Lower leg skin (tissue), 4 donors: ENCODE results near the gene TREM1. TPM values are rescaled to one million over a fixed set of nuclear protein-coding genes. Genes with fewer than 3 reads are reported as not detected.
A peak's percentile ranks its signal among the peaks of the same experiment; 100 is the strongest.

Source experiments
- DNase-seq, 2 donors: peaks; one replicate each; pipeline ENCODE4 v3.0.0-alpha.2; 2019; ENCODE audit warnings: low spot score in 2 of 2
- H3K4me3 ChIP-seq: fragments of 200-600 bp; sonication (generic); 2 replicates; pipeline ENCODE4 v1.5.1; 2017; ENCODE audit warnings: mild to moderate bottlenecking, low read depth; ENCODE audit not compliant: poor library complexity, severe bottlenecking
- POLR2A ChIP-seq, 2 donors: fragments of 450-650 bp; IDR thresholded peaks; one replicate each; pipeline ENCODE4 v1.6.1; 2016 to 2017; ENCODE audit warnings: antibody characterized with exemption in 2 of 2, mild to moderate bottlenecking in 1 of 2, moderate library complexity in 1 of 2
- WGBS, 2 donors: methylation state at CpG; one replicate each; pipeline ENCODE4 v1.1.5; 2018; 5-methylcytosine and 5-hydroxymethylcytosine counted together
- intact Hi-C: fragments of 100-400 bp; cut with DNase I; formaldehyde crosslinking; loops from one replicate; pipeline ENCODE4 v1.15.0; 2023; ENCODE audit warnings: low total_unique reads
- total RNA-seq, 4 donors: library from RNA; depleted of rRNA; stranded (reverse); fragments of >200 nt; gene quantifications; one replicate each; pipeline ENCODE4 v1.1.0, GENCODE V29; 2016
- TF ChIP-seq, protein P1 (sequence below), 3 donors: fragments of 450-650 bp; IDR thresholded peaks; one replicate each; pipeline ENCODE4 v1.5.1; 2016; ENCODE audit warnings: antibody characterized with exemption in 3 of 3, mild to moderate bottlenecking in 3 of 3, moderate library complexity in 2 of 3

The TREM1 gene
- total RNA-seq, 4 donors from 2014 or later, result 0.49 to 0.83 TPM; not detected in 2

- 91% methylated on average over 5 of the region's 5 CpGs for WGBS, 2 donors
- TF ChIP-seq POLR2A (IDR thresholded peaks at IDR 0.05), result no peak
- TF ChIP-seq, protein P1, sequence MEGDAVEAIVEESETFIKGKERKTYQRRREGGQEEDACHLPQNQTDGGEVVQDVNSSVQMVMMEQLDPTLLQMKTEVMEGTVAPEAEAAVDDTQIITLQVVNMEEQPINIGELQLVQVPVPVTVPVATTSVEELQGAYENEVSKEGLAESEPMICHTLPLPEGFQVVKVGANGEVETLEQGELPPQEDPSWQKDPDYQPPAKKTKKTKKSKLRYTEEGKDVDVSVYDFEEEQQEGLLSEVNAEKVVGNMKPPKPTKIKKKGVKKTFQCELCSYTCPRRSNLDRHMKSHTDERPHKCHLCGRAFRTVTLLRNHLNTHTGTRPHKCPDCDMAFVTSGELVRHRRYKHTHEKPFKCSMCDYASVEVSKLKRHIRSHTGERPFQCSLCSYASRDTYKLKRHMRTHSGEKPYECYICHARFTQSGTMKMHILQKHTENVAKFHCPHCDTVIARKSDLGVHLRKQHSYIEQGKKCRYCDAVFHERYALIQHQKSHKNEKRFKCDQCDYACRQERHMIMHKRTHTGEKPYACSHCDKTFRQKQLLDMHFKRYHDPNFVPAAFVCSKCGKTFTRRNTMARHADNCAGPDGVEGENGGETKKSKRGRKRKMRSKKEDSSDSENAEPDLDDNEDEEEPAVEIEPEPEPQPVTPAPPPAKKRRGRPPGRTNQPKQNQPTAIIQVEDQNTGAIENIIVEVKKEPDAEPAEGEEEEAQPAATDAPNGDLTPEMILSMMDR (IDR thresholded peaks at IDR 0.05), result no peak
- intact Hi-C loops, result no loop called here
- H3K4me3 ChIP-seq, result no peak overlapping the region
- no peak for DNase-seq
Observed at GRCh38 chr6:41272591-41273240, 13.8 kb downstream of the TREM1 start.

DNA sequence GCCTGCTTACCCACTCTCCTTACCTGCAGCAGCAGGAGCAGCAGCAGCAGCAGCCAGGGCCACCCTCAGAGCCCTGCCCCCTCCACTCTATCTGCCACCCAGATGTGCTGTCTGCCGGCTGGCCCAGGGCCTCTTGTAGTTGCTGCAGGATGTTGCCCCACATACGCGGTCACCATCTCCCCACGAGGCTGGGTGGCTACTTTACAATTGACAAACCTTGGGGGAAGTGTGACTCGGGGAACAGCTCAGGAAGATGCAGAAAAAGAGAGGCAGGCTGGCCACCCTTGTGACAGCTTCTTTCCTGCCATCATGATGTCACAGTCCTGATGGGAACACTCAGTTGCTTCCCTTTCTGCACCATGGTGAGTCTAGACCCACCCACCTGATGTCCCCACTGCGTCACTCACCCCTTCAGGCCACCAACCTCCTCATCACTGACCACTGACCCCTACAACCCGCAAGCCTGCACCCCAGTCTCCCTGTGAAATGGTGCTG is 14.5 kb downstream of the TREM1 start:
- no peak overlapping the region for H3K4me3 ChIP-seq
- DNase-seq, result peak in 1 of 2 donors; percentile 36
- no peak for TF ChIP-seq POLR2A (IDR thresholded peaks at IDR 0.05)
- TF ChIP-seq, protein P1 (IDR thresholded peaks at IDR 0.05), result no peak
- intact Hi-C loops, result no loop called here
- 63 to 64% methylated on average over 3 to 7 of the region's 7 CpGs for WGBS, 2 donors

DNA sequence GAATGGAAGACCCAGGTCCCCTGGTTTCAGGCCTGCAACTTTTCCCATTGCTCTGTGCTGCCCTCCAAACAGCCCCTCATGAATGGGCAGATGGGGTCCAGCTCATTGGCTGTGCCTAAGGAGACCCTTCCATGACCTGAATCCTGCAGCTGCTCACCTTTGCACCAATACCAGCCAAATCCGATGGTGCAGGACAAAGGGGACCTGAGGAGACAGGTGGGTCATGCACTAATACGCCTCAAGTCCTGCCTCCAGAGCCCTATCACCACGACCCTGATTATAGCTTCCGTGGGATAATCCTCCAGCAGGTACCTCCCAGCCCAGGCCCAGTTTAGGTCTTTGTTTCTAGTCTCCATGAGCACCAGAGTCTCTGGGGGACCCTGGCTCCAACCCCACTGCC is 16.8 kb downstream of the TREM1 start:
- WGBS, 2 donors, result 75 to 91% methylated on average over 4 of the region's 4 CpGs
- TF ChIP-seq POLR2A (IDR thresholded peaks at IDR 0.05), result no peak
- TF ChIP-seq, protein P1 (IDR thresholded peaks at IDR 0.05), result no peak
- intact Hi-C loops, result no loop called here
- no peak overlapping the region for H3K4me3 ChIP-seq
- DNase-seq, result no peak

GRCh38 chr6:41269166-41269565 is 17.3 kb downstream of the TREM1 start:
- intact Hi-C loops, result no loop called here
- no peak for TF ChIP-seq POLR2A (IDR thresholded peaks at IDR 0.05)
- TF ChIP-seq, protein P1 (IDR thresholded peaks at IDR 0.05), result no peak
- no peak for DNase-seq
- WGBS, 2 donors, result 78 to 80% methylated on average over 2 of the region's 2 CpGs
- no peak overlapping the region for H3K4me3 ChIP-seq

DNA sequence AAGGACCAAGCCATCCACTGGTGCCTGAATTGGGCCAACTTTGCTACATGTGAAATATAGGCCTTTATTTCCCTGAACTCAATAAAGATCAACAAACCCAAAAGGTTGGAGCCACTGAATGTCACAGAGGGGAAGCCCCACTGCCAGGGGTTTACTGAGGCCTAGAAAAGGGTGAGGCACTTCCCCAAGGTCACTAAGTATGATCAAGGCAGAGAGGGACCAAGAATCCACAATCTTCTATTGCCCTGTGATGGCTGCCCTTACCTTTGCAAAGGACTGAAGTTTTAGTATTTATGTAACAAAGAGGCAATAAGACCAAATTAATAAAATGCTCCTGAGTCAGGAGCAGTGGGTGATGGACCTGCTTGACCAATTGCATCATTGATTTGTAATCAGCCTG is 18.0 kb downstream of the TREM1 start:
- intact Hi-C loops, result no loop called here
- H3K4me3 ChIP-seq, result no peak overlapping the region
- DNase-seq, result no peak
- TF ChIP-seq POLR2A (IDR thresholded peaks at IDR 0.05), result no peak
- TF ChIP-seq, protein P1 (IDR thresholded peaks at IDR 0.05), result no peak

DNA sequence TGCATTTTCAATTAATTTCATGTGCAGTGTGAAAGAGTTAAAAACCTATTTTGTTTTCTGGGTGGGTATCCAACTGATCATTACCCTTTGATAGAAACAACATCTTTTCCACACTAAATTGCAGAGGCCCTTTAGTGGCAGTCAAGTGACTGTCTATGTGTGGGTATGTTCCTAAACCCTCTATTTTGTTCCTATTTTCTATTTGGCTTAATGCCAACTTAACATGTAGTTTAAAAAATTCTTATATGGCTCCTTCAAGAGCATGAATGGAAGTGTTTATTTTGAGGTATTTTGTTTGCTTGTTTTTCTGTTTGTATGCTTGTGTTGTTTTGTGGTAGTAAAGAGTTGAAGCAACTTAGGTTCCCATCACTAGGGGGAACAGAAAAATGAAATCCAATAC is 19.9 kb downstream of the TREM1 start:
- no peak for DNase-seq
- H3K4me3 ChIP-seq, result no peak overlapping the region
- TF ChIP-seq, protein P1 (IDR thresholded peaks at IDR 0.05), result no peak
- TF ChIP-seq POLR2A (IDR thresholded peaks at IDR 0.05), result no peak
- intact Hi-C loops, result no loop called here
